Right lobe of liver (tissue), 4 donors: ENCODE results near the gene MAMDC4.

Source experiments
- POLR2A ChIP-seq: fragments of 450-650 bp; IDR thresholded peaks from one replicate; pipeline ENCODE4 v1.6.1; 2017; ENCODE audit warnings: antibody characterized with exemption, mild to moderate bottlenecking
- TF ChIP-seq, protein P1 (sequence below), 4 donors: fragments of 200-600 bp in 3 of 4; fragments of 450-650 bp in 1 of 4; IDR thresholded peaks; one replicate each; pipeline versions ENCODE4 v1.5.1 to v1.8.0; 2016 to 2022; ENCODE audit warnings: antibody characterized with exemption in 4 of 4, mild to moderate bottlenecking in 2 of 4
- donor health status: DM: no; HTN: no; CAD: no.
- donor health status: DM: no; HTN: no; CAD: no.
- donor health status: DM: no; HTN: yes; CAD: no.

- TF ChIP-seq, protein P1, sequence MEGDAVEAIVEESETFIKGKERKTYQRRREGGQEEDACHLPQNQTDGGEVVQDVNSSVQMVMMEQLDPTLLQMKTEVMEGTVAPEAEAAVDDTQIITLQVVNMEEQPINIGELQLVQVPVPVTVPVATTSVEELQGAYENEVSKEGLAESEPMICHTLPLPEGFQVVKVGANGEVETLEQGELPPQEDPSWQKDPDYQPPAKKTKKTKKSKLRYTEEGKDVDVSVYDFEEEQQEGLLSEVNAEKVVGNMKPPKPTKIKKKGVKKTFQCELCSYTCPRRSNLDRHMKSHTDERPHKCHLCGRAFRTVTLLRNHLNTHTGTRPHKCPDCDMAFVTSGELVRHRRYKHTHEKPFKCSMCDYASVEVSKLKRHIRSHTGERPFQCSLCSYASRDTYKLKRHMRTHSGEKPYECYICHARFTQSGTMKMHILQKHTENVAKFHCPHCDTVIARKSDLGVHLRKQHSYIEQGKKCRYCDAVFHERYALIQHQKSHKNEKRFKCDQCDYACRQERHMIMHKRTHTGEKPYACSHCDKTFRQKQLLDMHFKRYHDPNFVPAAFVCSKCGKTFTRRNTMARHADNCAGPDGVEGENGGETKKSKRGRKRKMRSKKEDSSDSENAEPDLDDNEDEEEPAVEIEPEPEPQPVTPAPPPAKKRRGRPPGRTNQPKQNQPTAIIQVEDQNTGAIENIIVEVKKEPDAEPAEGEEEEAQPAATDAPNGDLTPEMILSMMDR (IDR thresholded peaks at IDR 0.05): no peak
- no peak for TF ChIP-seq POLR2A
Measured at GRCh38 chr9:136862849-136863622, 10.9 kb downstream of the MAMDC4 start.
